ENCODE results near the gene B4GALNT4.

GRCh38 chr11:390175-390574 lies 20.9 kb downstream of the B4GALNT4 start:
- TF ChIP-seq EZH2phosphoT487 (IDR thresholded peaks at IDR 0.05; ENCODE audit: low read length): no peak
- peak; percentile 33 for TF ChIP-seq CTCF (IDR thresholded peaks at IDR 0.05; ENCODE audit: low read length)
